H9 (cell line): ENCODE measurements around the gene TENT5A. TPM values are rescaled to one million over a fixed set of nuclear protein-coding genes. Genes with fewer than 3 reads are reported as not detected.

Experiments used
- DNase-seq: peaks from one replicate; pipeline ENCODE4 v3.0.0-alpha.2; 2017
- H2AFZ ChIP-seq: one replicate; pipeline ENCODE4 v1.6.1; 2013; ENCODE audit warnings: mild to moderate bottlenecking, low read length, control low read depth, moderate library complexity
- H2AK5ac ChIP-seq: 2 replicates; pipeline ENCODE4 v1.6.1; 2013; ENCODE audit warnings: low read length, control low read depth, mixed read lengths; ENCODE audit not compliant: insufficient read length
- H2BK120ac ChIP-seq: one replicate; pipeline ENCODE4 v1.6.1; 2013; ENCODE audit warnings: low read depth, mild to moderate bottlenecking, low read length, control low read depth, inconsistent platforms; ENCODE audit not compliant: poor library complexity, severe bottlenecking
- H2BK12ac ChIP-seq: 2 replicates; pipeline ENCODE4 v1.6.1; 2013; ENCODE audit warnings: low read length, control low read depth, mixed read lengths, low read depth; ENCODE audit not compliant: insufficient read length
- H2BK15ac ChIP-seq: 2 replicates; pipeline ENCODE4 v1.6.1; 2013; ENCODE audit warnings: low read depth, low read length, control low read depth
- H2BK20ac ChIP-seq: one replicate; pipeline ENCODE4 v1.6.1; 2013; ENCODE audit warnings: low read depth, mild to moderate bottlenecking, low read length, control low read depth, inconsistent platforms; ENCODE audit not compliant: poor library complexity, severe bottlenecking
- H2BK5ac ChIP-seq: 2 replicates; pipeline ENCODE4 v1.6.1; 2013; ENCODE audit warnings: low read length, control low read depth, mixed read lengths; ENCODE audit not compliant: insufficient read length
- H3K14ac ChIP-seq: 2 replicates; pipeline ENCODE4 v1.6.1; 2013; ENCODE audit warnings: low read length, control low read depth; ENCODE audit not compliant: insufficient read depth
- H3K18ac ChIP-seq: 2 replicates; pipeline ENCODE4 v1.6.1; 2013; ENCODE audit warnings: low read depth, mild to moderate bottlenecking, mixed read lengths, low read length, control low read depth; ENCODE audit not compliant: insufficient read length
- H3K23ac ChIP-seq: 2 replicates; pipeline ENCODE4 v1.6.1; 2013; ENCODE audit warnings: low read length, control low read depth, mixed read lengths, low read depth; ENCODE audit not compliant: insufficient read length
- H3K23me2 ChIP-seq: 2 replicates; pipeline ENCODE4 v1.6.1; 2013; ENCODE audit warnings: low read depth, mild to moderate bottlenecking, mixed read lengths, low read length, control low read depth; ENCODE audit not compliant: insufficient read length, poor library complexity, severe bottlenecking
- H3K27ac ChIP-seq: 2 replicates; pipeline ENCODE4 v1.5.1; 2013; ENCODE audit warnings: low read length, control low read depth, mixed read lengths, low read depth; ENCODE audit not compliant: insufficient read length
- H3K27me3 ChIP-seq: 2 replicates; pipeline ENCODE4 v1.6.1; 2013; ENCODE audit warnings: low read length, control low read depth, inconsistent platforms; ENCODE audit not compliant: insufficient read depth
- H3K4ac ChIP-seq: 2 replicates; pipeline ENCODE4 v1.6.1; 2013; ENCODE audit warnings: low read depth, mild to moderate bottlenecking, control low read depth, inconsistent platforms, low read length, moderate library complexity
- H3K4me1 ChIP-seq: 2 replicates; pipeline ENCODE4 v1.6.1; 2013; ENCODE audit warnings: low read length, control low read depth, inconsistent platforms; ENCODE audit not compliant: insufficient read depth
- H3K4me2 ChIP-seq: 2 replicates; pipeline ENCODE4 v1.6.1; 2013; ENCODE audit warnings: low read length, control low read depth, mixed read lengths; ENCODE audit not compliant: insufficient read length, insufficient read depth
- H3K56ac ChIP-seq: 2 replicates; pipeline ENCODE4 v1.6.1; 2013; ENCODE audit warnings: low read depth, mild to moderate bottlenecking, mixed read lengths, low read length, control low read depth; ENCODE audit not compliant: insufficient read length
- H3K79me1 ChIP-seq: 2 replicates; pipeline ENCODE4 v1.6.1; 2013; ENCODE audit warnings: low read depth, mild to moderate bottlenecking, moderate library complexity, low read length, control low read depth, inconsistent platforms; ENCODE audit not compliant: insufficient read depth, poor library complexity, severe bottlenecking
- H3K79me2 ChIP-seq: 2 replicates; pipeline ENCODE4 v1.6.1; 2013; ENCODE audit warnings: low read length, control low read depth, inconsistent platforms; ENCODE audit not compliant: insufficient read depth
- H3K9ac ChIP-seq: 2 replicates; pipeline ENCODE4 v1.6.1; 2013; ENCODE audit warnings: low read length, control low read depth, mixed read lengths; ENCODE audit not compliant: insufficient read length; ENCODE audit errors: extremely low read depth
- H3K9me3 ChIP-seq: one replicate; pipeline ENCODE4 v1.6.1; 2013; ENCODE audit warnings: low read depth, low read length, inconsistent platforms; ENCODE audit not compliant: control insufficient read depth
- H3T11ph ChIP-seq: one replicate; pipeline ENCODE4 v1.6.1; 2013; ENCODE audit warnings: mild to moderate bottlenecking, low read length, control low read depth, inconsistent platforms
- H4K20me1 ChIP-seq: one replicate; pipeline ENCODE4 v1.6.1; 2013; ENCODE audit not compliant: control insufficient read depth, insufficient read length, insufficient read depth
- H4K5ac ChIP-seq: 2 replicates; pipeline ENCODE4 v1.6.1; 2013; ENCODE audit warnings: low read depth, mild to moderate bottlenecking, mixed read lengths, low read length, control low read depth; ENCODE audit not compliant: insufficient read length
- H4K8ac ChIP-seq: replicated peaks from 2 replicates; pipeline ENCODE4 v1.6.1; 2013; ENCODE audit warnings: low read length, control low read depth, mixed read lengths, low read depth; ENCODE audit not compliant: insufficient read length
- H4K91ac ChIP-seq: 2 replicates; pipeline ENCODE4 v1.6.1; 2013; ENCODE audit warnings: low read depth, mild to moderate bottlenecking, moderate library complexity, mixed read lengths, low read length, control low read depth; ENCODE audit not compliant: insufficient read length
- H3K27ac Mint-ChIP-seq, 3 experiments: 2 replicates in 2 of 3; 3 replicates in 1 of 3; pipeline ENCODE4 v1.8.0; 2020 to 2021; ENCODE audit warnings: mixed read lengths in 3 of 3, mild to moderate bottlenecking in 1 of 3, moderate library complexity in 1 of 3
- H3K27me3 Mint-ChIP-seq: 2 replicates; pipeline ENCODE4 v1.8.0; 2021; ENCODE audit warnings: low read depth, mild to moderate bottlenecking, moderate library complexity, mixed read lengths
- H3K36me3 Mint-ChIP-seq, 3 experiments: 2 replicates in 2 of 3; 3 replicates in 1 of 3; pipeline ENCODE4 v1.8.0; 2020 to 2021; ENCODE audit warnings: low read depth in 3 of 3, mixed read lengths in 3 of 3; ENCODE audit not compliant: insufficient read depth in 1 of 3
- H3K4me1 Mint-ChIP-seq, 2 experiments: 2 replicates each; pipeline ENCODE4 v1.8.0; 2020; ENCODE audit warnings: mixed read lengths in 2 of 2
- H3K4me3 Mint-ChIP-seq, 2 experiments: 2 replicates in 1 of 2; 3 replicates in 1 of 2; pipeline ENCODE4 v1.8.0; 2020 to 2021; ENCODE audit warnings: mild to moderate bottlenecking in 2 of 2, mixed read lengths in 2 of 2, moderate library complexity in 1 of 2
- H3K9me3 Mint-ChIP-seq, 2 experiments: 2 replicates in 1 of 2; 3 replicates in 1 of 2; pipeline ENCODE4 v1.8.0; 2020; ENCODE audit warnings: mild to moderate bottlenecking in 2 of 2, mixed read lengths in 2 of 2, moderate library complexity in 1 of 2
- WGBS: extraction: QIAGEN DNeasy Blood & Tissue Kit; methylation state at CpG from one replicate; pipeline ENCODE4 v1.1.7; 2013; ENCODE audit warnings: missing lambda C conversion rate, low lambda C conversion rate, mixed read lengths; ENCODE audit not compliant: insufficient read length; ENCODE audit errors: extremely low coverage; 5-methylcytosine and 5-hydroxymethylcytosine counted together
- total RNA-seq: library from RNA; stranded (reverse); gene quantifications from 2 replicates; pipeline ENCODE4 v1.2.1, GENCODE V29; 2021
- TF ChIP-seq, protein P1 (sequence below): fragments of 200-600 bp; sonication (generic); conservative IDR thresholded peaks from 3 replicates; pipeline ENCODE4 v1.8.0; 2021; ENCODE audit warnings: antibody characterized with exemption, mild to moderate bottlenecking

TENT5A gene
- total RNA-seq, 1 experiment from 2014 or later, result 1.4 TPM

DNA sequence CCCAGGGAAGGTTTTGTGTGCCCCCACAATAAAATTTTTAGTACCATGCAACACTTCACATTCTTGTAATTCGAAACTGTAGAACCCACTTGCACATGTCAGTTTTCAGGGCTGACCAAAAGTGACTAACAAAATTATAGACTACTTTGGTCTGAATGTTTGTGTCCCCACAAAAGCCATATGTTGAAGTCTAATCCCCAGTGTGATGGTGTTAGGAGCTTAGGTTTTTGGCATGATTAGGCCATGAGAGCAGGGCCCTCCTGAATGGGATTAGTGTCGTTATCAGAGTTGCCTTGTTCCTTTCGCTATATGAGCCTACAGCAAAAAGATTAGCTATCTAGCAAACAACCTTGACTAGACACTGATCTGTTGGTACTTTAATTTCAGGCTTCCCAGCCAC, 49.0 kb upstream of the TENT5A start:
- Histone ChIP-seq H3T11ph (no peak overlapping the region), H3K79me2 (no peaks in the 10 kb centered on the region), H3K56ac (no peak overlapping the region), H3K23ac (no peak overlapping the region), H3K79me1 (no peaks in the 10 kb centered on the region), H3K4me1 (no peaks in the 10 kb centered on the region), H2BK5ac (no peak overlapping the region), H3K14ac (no peak overlapping the region), H2BK12ac (no peak overlapping the region), H3K23me2 (no peaks in the 10 kb centered on the region), H3K27ac (no peak overlapping the region), H3K4me2 (no peak overlapping the region), H2BK20ac (no peak overlapping the region), H2BK120ac (no peak overlapping the region), H4K5ac (no peak overlapping the region), H2AK5ac (no peak overlapping the region), H4K8ac (no peak overlapping the region), H4K20me1 (no peaks in the 10 kb centered on the region), H3K4ac (no peak overlapping the region), H2AFZ (no peak overlapping the region), H3K9me3 (no peaks in the 10 kb centered on the region), H3K18ac (no peak overlapping the region), H3K9ac (no peak overlapping the region), H3K27me3 (no peaks in the 10 kb centered on the region), H2BK15ac (no peak overlapping the region), H4K91ac (no peak overlapping the region)
- Mint-ChIP-seq H3K9me3 (no peaks in the 10 kb centered on the region), H3K27ac (no peak overlapping the region), H3K4me1 (no peaks in the 10 kb centered on the region; a peak in 1 of 4 replicates), H3K4me3 (no peak overlapping the region), H3K36me3 (no peaks in the 10 kb centered on the region), H3K27me3 (no peaks in the 10 kb centered on the region)
- TF ChIP-seq, protein P1, sequence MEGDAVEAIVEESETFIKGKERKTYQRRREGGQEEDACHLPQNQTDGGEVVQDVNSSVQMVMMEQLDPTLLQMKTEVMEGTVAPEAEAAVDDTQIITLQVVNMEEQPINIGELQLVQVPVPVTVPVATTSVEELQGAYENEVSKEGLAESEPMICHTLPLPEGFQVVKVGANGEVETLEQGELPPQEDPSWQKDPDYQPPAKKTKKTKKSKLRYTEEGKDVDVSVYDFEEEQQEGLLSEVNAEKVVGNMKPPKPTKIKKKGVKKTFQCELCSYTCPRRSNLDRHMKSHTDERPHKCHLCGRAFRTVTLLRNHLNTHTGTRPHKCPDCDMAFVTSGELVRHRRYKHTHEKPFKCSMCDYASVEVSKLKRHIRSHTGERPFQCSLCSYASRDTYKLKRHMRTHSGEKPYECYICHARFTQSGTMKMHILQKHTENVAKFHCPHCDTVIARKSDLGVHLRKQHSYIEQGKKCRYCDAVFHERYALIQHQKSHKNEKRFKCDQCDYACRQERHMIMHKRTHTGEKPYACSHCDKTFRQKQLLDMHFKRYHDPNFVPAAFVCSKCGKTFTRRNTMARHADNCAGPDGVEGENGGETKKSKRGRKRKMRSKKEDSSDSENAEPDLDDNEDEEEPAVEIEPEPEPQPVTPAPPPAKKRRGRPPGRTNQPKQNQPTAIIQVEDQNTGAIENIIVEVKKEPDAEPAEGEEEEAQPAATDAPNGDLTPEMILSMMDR, result no peak
- WGBS, result no CpG with 5 or more reads among the region's 3 CpGs
- no peak for DNase-seq
